ENCODE data around the gene NSMF. TPM values are rescaled to one million over a fixed set of nuclear protein-coding genes. Genes with fewer than 3 reads are reported as not detected.
"Not testable (repeated sequence)": the region's sequence is repeated elsewhere in the genome, so short reads cannot be mapped to it uniquely, and the experiment has no call there.

Gene NSMF
- total RNA-seq, 1 donor from 2014 or later = 35.1 TPM

GRCh38 chr9:137412431-137412830 lies 46.7 kb downstream of the NSMF start:
- intact Hi-C loops (cut with DNase I) = loop anchor here (10.0 kb wide), 1 partner anchor 248 kb away; no protein-coding TSS in a partner anchor

GRCh38 chr9:137411645-137412380 lies 47.3 kb downstream of the NSMF start:
- H3K27me3 ChIP-seq = no peaks in the 10 kb centered on the region

More at GRCh38 chr9:137412431-137412830, 46.7 kb downstream of the NSMF start:
- H3K27ac ChIP-seq = peak overlapping the region; percentile 72
- TF ChIP-seq POLR2A (IDR thresholded peaks at IDR 0.05) (no peak), CTCF (IDR thresholded peaks at IDR 0.05) (no peak), POLR2AphosphoS5 (IDR thresholded peaks at IDR 0.05; ENCODE audit: insufficient read depth in 1 of 2, low read depth in 1 of 2) (no peak)
- no peaks in the 10 kb centered on the region for H3K36me3 ChIP-seq
- H3K9me3 ChIP-seq = no peaks in the 10 kb centered on the region
- peaks cover 30% of the 10 kb centered on the region for H3K4me1 ChIP-seq
- H3K4me3 ChIP-seq = no peak overlapping the region
- DNase-seq (ENCODE audit: extremely low spot score in 2 of 2) = no peak
- no peaks in the 10 kb centered on the region for H3K27me3 ChIP-seq

GRCh38 chr9:137411260-137411644 lies 47.9 kb downstream of the NSMF start:
- H3K36me3 ChIP-seq = no peaks in the 10 kb centered on the region
- intact Hi-C loops (cut with DNase I) = loop anchor here (10.0 kb wide), 1 partner anchor 246 kb away; no protein-coding TSS in a partner anchor
- peaks cover 40% of the 10 kb centered on the region for H3K4me1 ChIP-seq
- TF ChIP-seq POLR2AphosphoS5 (IDR thresholded peaks at IDR 0.05; ENCODE audit: insufficient read depth in 1 of 2, low read depth in 1 of 2) = no peak
- TF ChIP-seq CTCF (IDR thresholded peaks at IDR 0.05) = no peak
- TF ChIP-seq POLR2A (IDR thresholded peaks at IDR 0.05) = no peak
- peak overlapping the region; percentile 5 to 12 for H3K4me3 ChIP-seq
- DNase-seq (ENCODE audit: extremely low spot score in 2 of 2) = no peak
- H3K9me3 ChIP-seq = no peaks in the 10 kb centered on the region
- H3K27me3 ChIP-seq = no peaks in the 10 kb centered on the region
- peak overlapping the region; percentile 5 for H3K27ac ChIP-seq

More at GRCh38 chr9:137411645-137412380, 47.3 kb downstream of the NSMF start:
- H3K4me1 ChIP-seq = peaks cover 35% of the 10 kb centered on the region
- H3K4me3 ChIP-seq = peak overlapping the region; percentile 5 to 12
- intact Hi-C loops (cut with DNase I) = loop anchor here (10.0 kb wide), 1 partner anchor 247 kb away; no protein-coding TSS in a partner anchor
- DNase-seq (ENCODE audit: extremely low spot score in 2 of 2) = no peak
- H3K36me3 ChIP-seq = no peaks in the 10 kb centered on the region
- H3K27ac ChIP-seq = peak overlapping the region; percentile 72
- H3K9me3 ChIP-seq = no peaks in the 10 kb centered on the region
- TF ChIP-seq POLR2A (IDR thresholded peaks at IDR 0.05) = no peak
- no peak for TF ChIP-seq CTCF (IDR thresholded peaks at IDR 0.05)
- TF ChIP-seq POLR2AphosphoS5 (IDR thresholded peaks at IDR 0.05; ENCODE audit: insufficient read depth in 1 of 2, low read depth in 1 of 2) = no peak

GRCh38 chr9:137410891-137411249 lies 48.3 kb downstream of the NSMF start:
- peaks cover 42% of the 10 kb centered on the region for H3K4me1 ChIP-seq
- no peaks in the 10 kb centered on the region for H3K27me3 ChIP-seq
- intact Hi-C loops (cut with DNase I) = loop anchor here (10.0 kb wide), 1 partner anchor 246 kb away; no protein-coding TSS in a partner anchor
- H3K27ac ChIP-seq = peak overlapping the region; percentile 5
- TF ChIP-seq POLR2A (IDR thresholded peaks at IDR 0.05) (no peak), CTCF (IDR thresholded peaks at IDR 0.05) (no peak), POLR2AphosphoS5 (IDR thresholded peaks at IDR 0.05; ENCODE audit: insufficient read depth in 1 of 2, low read depth in 1 of 2) (no peak)
- no peak overlapping the region for H3K4me3 ChIP-seq
- no peaks in the 10 kb centered on the region for H3K36me3 ChIP-seq
- H3K9me3 ChIP-seq = no peaks in the 10 kb centered on the region
- DNase-seq (ENCODE audit: extremely low spot score in 2 of 2) = no peak

GRCh38 chr9:137410236-137410890 lies 48.8 kb downstream of the NSMF start:
- H3K4me1 ChIP-seq = peaks cover 42% of the 10 kb centered on the region
- not testable (repeated sequence) for H3K27me3 ChIP-seq; DNase-seq (ENCODE audit: extremely low spot score in 2 of 2); H3K36me3 ChIP-seq; H3K4me3 ChIP-seq; H3K27ac ChIP-seq; H3K9me3 ChIP-seq
- intact Hi-C loops (cut with DNase I) = loop anchor here (10.0 kb wide), 1 partner anchor 246 kb away; no protein-coding TSS in a partner anchor
